Left renal cortex interstitium (tissue), 4 donors: ENCODE measurements around the gene NUDT3. TPM values are rescaled to one million over a fixed set of nuclear protein-coding genes. Genes with fewer than 3 reads are reported as not detected.
"Not testable (repeated sequence)": the region's sequence is repeated elsewhere in the genome, so short reads cannot be mapped to it uniquely, and the experiment has no call there.

Experiments used
- DNase-seq, 4 donors: peaks; one replicate each; pipeline ENCODE4 v3.0.0-alpha.2; 2013; ENCODE audit warnings: low read depth in 4 of 4, low spot score in 2 of 4, missing footprints in 1 of 4
- polyA plus RNA-seq, 4 donors: library from polyadenylated mRNA; unstranded; fragments of 120-200 nt; gene quantifications; one replicate each; pipeline ENCODE4 v1.2.1, GENCODE V29; 2013; ENCODE audit not compliant: insufficient read length in 4 of 4

The NUDT3 gene
- polyA plus RNA-seq, 4 donors: 14.8 to 28.1 (median 21.9) TPM

- DNase-seq: no peak
Observed at GRCh38 chr6:34347303-34347702, 45.2 kb downstream of the NUDT3 start.

- DNase-seq: no peak
Observed at GRCh38 chr6:34346175-34347119, 46.0 kb downstream of the NUDT3 start.

DNA sequence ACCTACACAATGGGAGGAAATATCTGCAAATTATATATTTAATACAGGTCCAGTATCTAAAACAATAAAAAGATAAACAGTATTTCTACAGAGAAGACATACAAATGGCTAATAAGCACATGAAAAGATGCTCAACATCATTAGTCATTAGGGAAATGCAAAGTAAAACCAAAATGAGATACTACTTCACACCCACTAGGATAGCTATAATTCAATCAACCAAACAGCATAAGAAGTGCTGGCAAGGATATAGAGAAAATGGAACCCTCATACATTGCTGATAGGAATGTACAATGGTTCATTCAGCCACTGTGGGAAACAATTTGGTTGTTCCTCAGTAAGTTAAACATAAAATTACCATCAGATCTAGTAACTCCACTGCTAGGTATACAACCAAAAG is 48.7 kb downstream of the NUDT3 start:
- DNase-seq: no peak

DNA sequence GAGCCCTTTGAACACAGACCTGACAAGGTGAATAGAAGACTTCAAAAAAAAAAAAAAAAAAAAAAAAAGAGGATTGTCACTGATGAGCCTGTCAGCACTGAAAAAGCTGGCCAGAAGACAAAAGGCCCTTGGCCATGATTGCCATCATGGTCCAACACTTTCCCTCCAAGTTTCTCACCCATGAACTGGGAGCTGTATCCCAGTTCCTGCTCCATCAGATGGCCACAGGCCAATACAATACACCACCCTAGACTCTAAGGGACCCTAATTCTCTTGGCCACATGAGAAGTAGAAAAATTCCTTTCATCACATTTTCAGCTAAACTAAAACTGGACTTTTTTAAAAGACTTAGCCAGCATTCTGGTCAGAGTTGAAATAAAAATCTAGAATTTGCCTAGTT is 50.2 kb downstream of the NUDT3 start:
- no peak for DNase-seq

DNA sequence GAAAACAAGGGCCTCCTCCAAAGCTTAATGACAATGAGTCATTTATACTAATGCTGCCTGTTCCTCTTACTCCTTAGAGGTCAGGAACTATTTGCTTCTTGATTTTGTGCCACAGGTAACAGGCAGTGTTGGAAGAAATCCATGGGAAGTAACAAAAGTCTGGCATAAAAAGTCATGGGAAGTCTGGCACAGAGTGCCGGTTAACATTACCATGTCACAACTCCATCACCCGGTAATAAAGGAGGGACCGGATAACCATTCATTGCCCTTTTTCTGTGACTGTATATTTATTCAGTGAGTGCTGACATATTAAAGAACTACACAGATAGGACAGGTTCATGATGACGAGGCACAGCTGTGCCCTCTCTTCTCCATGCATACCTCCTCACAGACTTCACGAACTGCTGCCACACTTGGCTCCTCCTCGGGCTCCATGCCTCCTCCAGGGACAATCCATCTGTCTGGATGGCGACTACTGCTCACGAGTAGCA is 50.9 kb downstream of the NUDT3 start:
- DNase-seq: peak in 1 of 4 donors; percentile 51

- DNase-seq: no peak
Observed at GRCh38 chr6:34340906-34341480, 51.5 kb downstream of the NUDT3 start.

- no peak for DNase-seq
Observed at GRCh38 chr6:34340394-34340793, 52.1 kb downstream of the NUDT3 start.

DNA sequence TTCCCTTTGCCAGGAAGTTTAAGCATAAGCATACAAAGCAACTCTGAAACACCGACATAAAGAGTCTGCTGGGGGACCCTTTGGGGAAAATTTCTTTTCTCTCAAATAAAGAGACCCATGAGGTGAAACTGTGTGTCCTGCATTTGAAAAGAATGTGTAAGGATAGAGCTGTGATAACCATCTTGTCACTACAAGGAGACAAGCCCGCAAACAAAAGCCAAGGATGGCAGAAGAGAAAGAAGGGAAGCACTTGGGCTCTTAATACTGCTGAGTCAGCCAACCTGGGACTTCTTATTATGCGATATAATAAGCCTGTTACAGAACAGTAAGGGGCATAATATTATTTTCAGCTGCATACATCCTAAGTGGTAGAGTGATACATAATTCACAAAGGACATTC is 52.5 kb downstream of the NUDT3 start:
- no peak for DNase-seq

DNA sequence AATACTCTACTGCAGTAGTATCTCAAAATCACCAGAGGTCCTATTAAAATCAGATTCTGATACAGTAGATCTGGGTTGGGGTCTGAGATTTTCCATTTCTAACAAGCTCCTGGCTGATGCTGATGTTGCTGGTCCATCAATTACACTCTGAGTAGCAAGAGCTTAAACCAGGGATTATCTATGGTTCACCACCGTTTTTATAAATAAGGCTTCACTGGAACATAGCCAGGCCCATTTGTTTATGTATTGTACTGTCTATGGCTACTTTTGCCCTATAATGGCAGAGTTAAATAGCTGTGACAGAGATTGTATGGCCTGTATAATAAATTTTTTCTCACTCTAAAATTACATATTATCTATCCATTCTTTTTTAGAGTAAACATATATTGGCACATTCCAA is 53.0 kb downstream of the NUDT3 start:
- no peak for DNase-seq

- no peak for DNase-seq
Observed at GRCh38 chr6:34338811-34339210, 53.7 kb downstream of the NUDT3 start.

DNA sequence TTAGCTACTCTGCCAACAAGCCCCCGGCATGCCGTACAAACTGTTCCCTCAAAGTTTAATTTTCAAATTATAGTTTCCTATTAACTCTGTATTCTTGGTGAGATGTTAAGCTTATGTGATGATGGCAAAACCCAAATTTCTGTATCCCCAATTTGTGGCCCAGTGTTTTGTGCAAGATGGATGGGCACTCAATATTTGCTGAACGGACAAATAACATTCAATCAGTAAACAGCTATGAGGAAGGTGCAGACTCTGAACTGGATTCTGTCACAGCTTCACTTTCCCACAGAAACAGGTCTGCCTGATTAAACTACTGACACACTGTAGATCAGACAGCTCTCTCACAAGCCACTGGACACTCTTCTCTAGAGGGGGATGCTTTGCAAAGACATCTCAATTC is 54.1 kb downstream of the NUDT3 start:
- DNase-seq: no peak

DNA sequence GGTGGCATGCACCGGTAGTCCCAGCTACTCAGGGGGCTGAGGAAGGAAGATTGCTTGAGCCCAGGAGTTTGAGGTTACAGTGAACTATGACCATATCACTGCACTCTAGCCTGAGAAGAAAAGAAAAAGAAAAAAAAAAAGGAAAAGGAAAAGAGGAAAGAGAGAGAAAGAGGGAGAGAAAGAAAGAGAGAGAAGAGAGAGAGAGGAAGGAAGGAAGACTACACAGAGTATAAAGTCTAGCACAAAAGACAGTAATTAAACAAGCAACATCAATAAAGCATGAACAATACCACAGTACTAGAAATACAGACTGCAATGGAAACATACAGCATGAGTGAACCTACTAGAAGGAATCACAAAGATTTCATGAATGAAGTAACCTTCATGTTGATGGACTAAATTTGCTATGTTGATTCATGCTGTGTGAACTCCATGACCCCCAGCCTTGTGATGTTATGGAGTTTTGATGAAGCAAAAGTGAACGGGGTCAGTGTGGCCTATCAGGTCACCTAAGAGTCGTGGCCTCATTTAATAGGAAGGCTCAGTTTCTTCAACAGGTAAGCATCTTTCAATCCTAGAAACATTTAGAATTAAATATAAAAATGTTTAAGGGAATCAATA is 57.6 kb downstream of the NUDT3 start:
- no peak for DNase-seq

- no peak for DNase-seq
Observed at GRCh38 chr6:34333858-34334257, 58.6 kb downstream of the NUDT3 start.

DNA sequence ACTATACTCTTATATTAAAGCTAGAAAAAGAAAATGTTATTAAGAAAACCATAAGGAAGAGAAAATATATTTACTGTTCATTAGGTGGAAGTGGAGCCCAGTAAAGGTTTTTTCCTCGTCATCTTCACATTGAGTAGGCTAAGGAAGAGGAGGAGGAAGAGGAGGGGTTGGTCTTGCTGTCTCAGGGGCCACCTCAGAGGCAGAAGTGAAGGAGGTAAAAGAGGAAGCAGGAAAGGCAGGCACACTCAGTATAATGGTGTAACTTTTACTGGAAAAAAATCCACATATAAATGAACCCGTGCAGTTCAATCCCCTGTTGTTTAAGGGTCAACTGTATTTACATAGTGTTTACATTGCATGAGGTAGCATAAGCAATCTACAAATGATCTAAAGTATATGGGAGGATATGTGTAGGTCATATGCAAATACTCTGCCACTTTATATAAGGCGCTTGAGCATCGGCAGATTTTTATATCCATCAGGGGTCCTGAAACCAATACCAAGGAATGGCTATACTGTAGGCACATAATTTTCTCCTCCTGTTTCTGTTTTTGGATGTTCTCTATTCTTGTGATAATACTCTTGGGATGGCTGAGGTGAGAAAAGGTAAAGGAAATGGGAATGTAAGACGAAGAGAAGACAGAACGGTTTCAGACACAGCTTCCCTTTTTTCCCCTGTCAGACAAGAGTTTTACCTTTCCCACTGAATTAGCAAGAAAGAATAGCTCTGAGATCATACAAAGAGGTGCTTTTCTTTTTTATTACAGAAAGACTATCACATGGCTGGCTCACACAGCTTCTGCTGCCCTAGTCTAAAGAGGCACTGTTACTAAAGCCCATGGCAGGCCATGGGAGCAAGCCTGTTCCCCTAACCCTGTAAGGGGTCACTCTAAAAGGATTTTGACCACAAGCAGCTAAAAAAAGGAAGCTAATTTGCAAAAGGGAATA is 59.9 kb downstream of the NUDT3 start:
- DNase-seq: no peak

GRCh38 chr6:34331371-34332050 is 61.0 kb downstream of the NUDT3 start:
- DNase-seq: no peak

DNA sequence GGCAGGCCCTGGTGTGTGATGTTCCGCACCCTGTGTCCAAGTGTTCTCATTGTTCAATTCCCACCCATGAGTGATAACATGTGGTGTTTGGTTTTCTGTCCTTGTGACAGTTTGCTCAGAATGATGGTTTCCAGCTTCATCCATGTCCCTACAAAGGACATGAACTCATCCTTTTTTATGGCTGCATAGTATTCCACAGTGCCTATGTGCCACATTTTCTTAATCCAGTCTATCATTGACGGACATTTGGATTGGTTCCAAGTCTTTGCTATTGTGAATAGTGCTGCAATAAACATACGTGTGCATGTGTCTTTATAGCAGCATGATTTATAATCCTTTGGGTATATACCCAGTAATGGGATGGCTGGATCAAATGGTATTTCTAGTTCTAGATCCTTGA is 62.7 kb downstream of the NUDT3 start:
- not testable (repeated sequence) for DNase-seq

GRCh38 chr6:34328969-34329368 is 63.5 kb downstream of the NUDT3 start:
- DNase-seq: no peak

- DNase-seq: not testable (repeated sequence)
Observed at GRCh38 chr6:34327313-34328205, 64.9 kb downstream of the NUDT3 start.

- no peak for DNase-seq
Observed at GRCh38 chr6:34325633-34326032, 66.8 kb downstream of the NUDT3 start.
